ENCODE results near the gene FHIT.

DNA sequence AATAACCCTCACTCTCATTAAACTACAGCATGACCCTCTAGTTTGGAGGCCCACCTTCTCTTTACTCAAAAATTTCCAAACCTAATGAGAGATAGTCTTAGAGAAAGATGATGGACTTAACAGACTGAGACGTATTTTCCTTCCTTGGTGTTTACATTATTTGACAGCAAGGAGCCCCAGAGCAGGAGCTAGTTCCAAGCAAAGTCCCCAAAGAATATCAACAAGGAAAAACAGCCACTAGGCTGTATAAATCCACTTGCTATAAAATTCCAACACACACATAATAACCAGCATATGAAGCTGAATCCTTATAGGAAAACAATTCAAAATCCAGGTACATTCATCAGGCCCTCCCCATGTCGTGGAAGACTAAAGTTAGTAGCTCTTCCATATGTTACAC lies 660.0 kb downstream of the FHIT start:
- TF ChIP-seq, protein P1, sequence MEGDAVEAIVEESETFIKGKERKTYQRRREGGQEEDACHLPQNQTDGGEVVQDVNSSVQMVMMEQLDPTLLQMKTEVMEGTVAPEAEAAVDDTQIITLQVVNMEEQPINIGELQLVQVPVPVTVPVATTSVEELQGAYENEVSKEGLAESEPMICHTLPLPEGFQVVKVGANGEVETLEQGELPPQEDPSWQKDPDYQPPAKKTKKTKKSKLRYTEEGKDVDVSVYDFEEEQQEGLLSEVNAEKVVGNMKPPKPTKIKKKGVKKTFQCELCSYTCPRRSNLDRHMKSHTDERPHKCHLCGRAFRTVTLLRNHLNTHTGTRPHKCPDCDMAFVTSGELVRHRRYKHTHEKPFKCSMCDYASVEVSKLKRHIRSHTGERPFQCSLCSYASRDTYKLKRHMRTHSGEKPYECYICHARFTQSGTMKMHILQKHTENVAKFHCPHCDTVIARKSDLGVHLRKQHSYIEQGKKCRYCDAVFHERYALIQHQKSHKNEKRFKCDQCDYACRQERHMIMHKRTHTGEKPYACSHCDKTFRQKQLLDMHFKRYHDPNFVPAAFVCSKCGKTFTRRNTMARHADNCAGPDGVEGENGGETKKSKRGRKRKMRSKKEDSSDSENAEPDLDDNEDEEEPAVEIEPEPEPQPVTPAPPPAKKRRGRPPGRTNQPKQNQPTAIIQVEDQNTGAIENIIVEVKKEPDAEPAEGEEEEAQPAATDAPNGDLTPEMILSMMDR (IDR thresholded peaks at IDR 0.05), result no peak
- no peak for TF ChIP-seq POLR2A (IDR thresholded peaks at IDR 0.05)

Data from Peyer's patch (tissue), 4 donors.